ENCODE results near the gene DBN1. TPM values are rescaled to one million over a fixed set of nuclear protein-coding genes. Genes with fewer than 3 reads are reported as not detected.

DBN1 gene
- total and polyA plus RNA-seq, 2 experiments from 2014 or later, result 163 to 257 TPM

DNA sequence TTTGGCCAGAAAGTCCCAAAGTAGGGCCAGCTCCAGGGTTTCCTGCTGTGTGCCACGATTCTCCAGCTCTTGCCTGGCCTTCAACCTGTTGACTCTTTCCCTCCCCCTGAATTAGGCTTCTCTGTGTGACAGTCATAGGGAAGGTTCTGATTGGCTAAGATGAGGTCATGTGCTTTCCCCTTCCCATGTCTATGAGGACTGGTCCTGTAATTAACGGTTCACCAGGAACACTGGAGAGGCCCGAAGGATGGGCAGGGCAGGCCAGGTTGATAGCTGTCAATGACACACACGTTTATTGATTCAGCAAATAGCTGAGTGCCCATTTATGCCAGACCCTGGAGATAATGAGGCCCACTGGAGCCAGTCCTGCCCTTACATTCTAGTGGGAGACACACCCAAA lies 35.8 kb downstream of the DBN1 start:
- no peak for DNase-seq
- WGBS, 2 experiments (ENCODE audit: low coverage in 1 of 2, low lambda C conversion rate in 2 of 2, missing lambda C conversion rate in 2 of 2), result 77 to 84% methylated on average over 4 of the region's 4 CpGs
- no peak overlapping the region for H3K4me2 ChIP-seq (ENCODE audit: unreplicated experiment)
- no peak overlapping the region for H3K27ac ChIP-seq
- no peaks in the 10 kb centered on the region; the same call in 1 of the 2 replicates for H3K36me3 ChIP-seq (ENCODE audit: low read depth)
- H4K20me1 ChIP-seq (ENCODE audit: insufficient read depth), result no peaks in the 10 kb centered on the region
- TF ChIP-seq EZH2 (IDR thresholded peaks at IDR 0.05; ENCODE audit: insufficient read depth, poor library complexity, severe bottlenecking) (no peak), EZH2phosphoT487 (IDR thresholded peaks at IDR 0.05; ENCODE audit: insufficient read depth, low read depth) (no peak)
- no peaks in the 10 kb centered on the region for H3K9me2 ChIP-seq (ENCODE audit: insufficient read depth)
- H3K9ac ChIP-seq, result no peak overlapping the region
- no peaks in the 10 kb centered on the region for H3K9me3 ChIP-seq (ENCODE audit: low read depth)
- H3K4me3 ChIP-seq, result no peak overlapping the region
- H2AFZ ChIP-seq, result no peak overlapping the region
- H3F3A ChIP-seq (ENCODE audit: insufficient read depth), result no peaks in the 10 kb centered on the region; the same call in 1 of the 2 replicates
- in situ Hi-C loops (cut with MboI), result no loop called here
- H3K27me3 ChIP-seq (replicated peaks; ENCODE audit: insufficient read depth), result no peaks in the 10 kb centered on the region
- no peaks in the 10 kb centered on the region for H3K79me2 ChIP-seq (ENCODE audit: insufficient read depth)
- H3K4me1 ChIP-seq (ENCODE audit: insufficient read depth), result no peaks in the 10 kb centered on the region

- Histone ChIP-seq H3K36me3 (ENCODE audit: low read depth) (no peaks in the 10 kb centered on the region; the same call in 1 of the 2 replicates), H3K4me3 (no peak overlapping the region), H3K4me1 (ENCODE audit: insufficient read depth) (no peaks in the 10 kb centered on the region), H3F3A (ENCODE audit: insufficient read depth) (no peaks in the 10 kb centered on the region; the same call in 1 of the 2 replicates), H3K4me2 (ENCODE audit: unreplicated experiment) (no peak overlapping the region), H3K9me3 (ENCODE audit: low read depth) (no peaks in the 10 kb centered on the region), H3K79me2 (ENCODE audit: insufficient read depth) (no peaks in the 10 kb centered on the region), H4K20me1 (ENCODE audit: insufficient read depth) (no peaks in the 10 kb centered on the region), H3K27ac (no peak overlapping the region), H3K27me3 (replicated peaks; ENCODE audit: insufficient read depth) (no peaks in the 10 kb centered on the region), H3K9ac (no peak overlapping the region), H3K9me2 (ENCODE audit: insufficient read depth) (no peaks in the 10 kb centered on the region), H2AFZ (no peak overlapping the region)
- TF ChIP-seq EZH2 (IDR thresholded peaks at IDR 0.05; ENCODE audit: insufficient read depth, poor library complexity, severe bottlenecking) (no peak), EZH2phosphoT487 (IDR thresholded peaks at IDR 0.05; ENCODE audit: insufficient read depth, low read depth) (no peak)
- in situ Hi-C loops (cut with MboI), result no loop called here
- 95% methylated on average over 31 to 37 of the region's 37 CpGs for WGBS, 2 experiments (ENCODE audit: low coverage in 1 of 2, low lambda C conversion rate in 2 of 2, missing lambda C conversion rate in 2 of 2)
- no peak for DNase-seq
Observed at GRCh38 chr5:177435847-177436536, 37.4 kb downstream of the DBN1 start.

GRCh38 chr5:177434942-177435738 lies 38.3 kb downstream of the DBN1 start:
- no peak for DNase-seq
- Histone ChIP-seq H3K9me2 (ENCODE audit: insufficient read depth) (no peaks in the 10 kb centered on the region), H4K20me1 (ENCODE audit: insufficient read depth) (no peaks in the 10 kb centered on the region), H3K9me3 (ENCODE audit: low read depth) (no peaks in the 10 kb centered on the region), H3K9ac (no peak overlapping the region), H3K27me3 (replicated peaks; ENCODE audit: insufficient read depth) (no peaks in the 10 kb centered on the region), H3K36me3 (ENCODE audit: low read depth) (no peaks in the 10 kb centered on the region; the same call in 1 of the 2 replicates), H2AFZ (no peak overlapping the region), H3K4me2 (ENCODE audit: unreplicated experiment) (no peak overlapping the region), H3K4me1 (ENCODE audit: insufficient read depth) (no peaks in the 10 kb centered on the region), H3F3A (ENCODE audit: insufficient read depth) (no peaks in the 10 kb centered on the region; the same call in 1 of the 2 replicates), H3K4me3 (no peak overlapping the region), H3K79me2 (ENCODE audit: insufficient read depth) (no peaks in the 10 kb centered on the region), H3K27ac (no peak overlapping the region)
- in situ Hi-C loops (cut with MboI), result no loop called here
- WGBS, 2 experiments (ENCODE audit: low coverage in 1 of 2, low lambda C conversion rate in 2 of 2, missing lambda C conversion rate in 2 of 2), result 94 to 96% methylated on average over 20 of the region's 20 CpGs
- TF ChIP-seq EZH2phosphoT487 (IDR thresholded peaks at IDR 0.05; ENCODE audit: insufficient read depth, low read depth) (no peak), EZH2 (IDR thresholded peaks at IDR 0.05; ENCODE audit: insufficient read depth, poor library complexity, severe bottlenecking) (no peak)

DNA sequence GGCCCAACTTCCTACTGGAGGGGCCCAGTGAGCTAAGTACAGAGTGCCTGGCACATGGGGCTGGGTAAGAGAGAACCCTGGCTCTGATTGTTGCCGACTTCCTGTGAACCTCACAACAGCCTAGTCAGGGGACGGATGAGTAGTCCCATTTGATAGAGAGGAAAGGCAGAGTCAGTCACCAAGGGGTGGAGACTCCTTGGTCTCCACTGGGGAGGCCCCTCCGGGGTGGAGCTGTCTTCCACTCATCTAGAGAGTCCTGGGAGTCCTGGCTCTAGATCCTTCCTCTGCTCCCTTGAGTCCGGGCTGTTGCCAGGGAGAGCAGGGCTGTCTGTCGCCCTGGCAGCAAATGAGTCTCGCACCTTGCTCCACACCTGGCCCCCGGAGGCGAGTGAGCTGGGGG lies 39.0 kb downstream of the DBN1 start:
- Histone ChIP-seq H3K27me3 (replicated peaks; ENCODE audit: insufficient read depth) (no peaks in the 10 kb centered on the region), H3F3A (ENCODE audit: insufficient read depth) (no peaks in the 10 kb centered on the region), H2AFZ (no peak overlapping the region), H4K20me1 (ENCODE audit: insufficient read depth) (no peaks in the 10 kb centered on the region), H3K4me3 (no peak overlapping the region), H3K9me2 (ENCODE audit: insufficient read depth) (no peaks in the 10 kb centered on the region), H3K4me2 (ENCODE audit: unreplicated experiment) (no peak overlapping the region), H3K79me2 (ENCODE audit: insufficient read depth) (0 out of 2 replicates have a peak, but pooled peaks cover 3% of the 10 kb centered on the region), H3K9me3 (ENCODE audit: low read depth) (no peaks in the 10 kb centered on the region), H3K9ac (no peak overlapping the region), H3K36me3 (ENCODE audit: low read depth) (no peaks in the 10 kb centered on the region; the same call in 1 of the 2 replicates), H3K4me1 (ENCODE audit: insufficient read depth) (no peaks in the 10 kb centered on the region), H3K27ac (no peak overlapping the region)
- DNase-seq, result no peak
- WGBS, 2 experiments (ENCODE audit: low coverage in 1 of 2, low lambda C conversion rate in 2 of 2, missing lambda C conversion rate in 2 of 2), result 92% methylated on average over 8 of the region's 8 CpGs
- no peak for TF ChIP-seq EZH2phosphoT487 (IDR thresholded peaks at IDR 0.05; ENCODE audit: insufficient read depth, low read depth)
- no peak for TF ChIP-seq EZH2 (IDR thresholded peaks at IDR 0.05; ENCODE audit: insufficient read depth, poor library complexity, severe bottlenecking)
- in situ Hi-C loops (cut with MboI), result no loop called here

Data from GM23248 (cell line).